HG03108 (cell line): ENCODE measurements around the gene ACE.

Experiments used
- ATAC-seq: cut with Tn5 transposase; IDR thresholded peaks from one replicate; pipeline ENCODE4 v1.9.1; 2021; ENCODE audit warnings: moderate library complexity; ENCODE audit not compliant: unreplicated experiment

ACE gene

GRCh38 chr17:63474174-63474573, 2.7 kb upstream of the ACE start:
- no peak for ATAC-seq

- ATAC-seq, result no peak
Observed at GRCh38 chr17:63474586-63475460, 2.0 kb upstream of the ACE start.

- ATAC-seq, result no peak
Observed at GRCh38 chr17:63475491-63476412, 1.1 kb upstream of the ACE start.

GRCh38 chr17:63476459-63476853, 405 bp upstream of the ACE start:
- ATAC-seq, result no peak

GRCh38 chr17:63477480-63478440, 899 bp downstream of the ACE start:
- ATAC-seq, result no peak

GRCh38 chr17:63478814-63479494, 2.1 kb downstream of the ACE start:
- ATAC-seq, result no peak

- ATAC-seq, result no peak
Observed at GRCh38 chr17:63479495-63480184, 2.8 kb downstream of the ACE start.

GRCh38 chr17:63480192-63480784, 3.4 kb downstream of the ACE start:
- no peak for ATAC-seq

- ATAC-seq, result no peak
Observed at GRCh38 chr17:63480826-63481487, 4.1 kb downstream of the ACE start.

GRCh38 chr17:63481488-63481870, 4.6 kb downstream of the ACE start:
- no peak for ATAC-seq

- ATAC-seq, result no peak
Observed at GRCh38 chr17:63482509-63482908, 5.6 kb downstream of the ACE start.

GRCh38 chr17:63483038-63483437, 6.2 kb downstream of the ACE start:
- no peak for ATAC-seq

GRCh38 chr17:63483655-63484575, 7.1 kb downstream of the ACE start:
- no peak for ATAC-seq

- ATAC-seq, result no peak
Observed at GRCh38 chr17:63486317-63487013, 9.6 kb downstream of the ACE start.

GRCh38 chr17:63487014-63487339, 10.1 kb downstream of the ACE start:
- no peak for ATAC-seq

- no peak for ATAC-seq
Observed at GRCh38 chr17:63488851-63489250, 12.0 kb downstream of the ACE start.

- no peak for ATAC-seq
Observed at GRCh38 chr17:63489291-63489690, 12.4 kb downstream of the ACE start.
